GM10266 (cell line): ENCODE data around the gene SKP1.

Source experiments
- DNase-seq: peaks from one replicate; pipeline ENCODE4 v3.0.0; 2012; ENCODE audit errors: extremely low spot score
- CTCF ChIP-seq: IDR thresholded peaks from 2 replicates; pipeline ENCODE4 v1.5.1; 2012; ENCODE audit warnings: mild to moderate bottlenecking, low read depth; ENCODE audit not compliant: control insufficient read depth, insufficient read depth; ENCODE audit errors: missing control alignments

Gene SKP1

GRCh38 chr5:134145041-134145757 is 31.6 kb downstream of the SKP1 start:
- DNase-seq: no peak
- no peak for TF ChIP-seq CTCF

- no peak for DNase-seq
- TF ChIP-seq CTCF: no peak
Measured at GRCh38 chr5:134143944-134144941, 32.5 kb downstream of the SKP1 start.

- no peak for TF ChIP-seq CTCF
- no peak for DNase-seq
Measured at GRCh38 chr5:134143431-134143830, 33.3 kb downstream of the SKP1 start.

- no peak for DNase-seq
- TF ChIP-seq CTCF: no peak
Measured at GRCh38 chr5:134142806-134143205, 33.9 kb downstream of the SKP1 start.

- DNase-seq: no peak
- no peak for TF ChIP-seq CTCF
Measured at GRCh38 chr5:134142052-134142451, 34.7 kb downstream of the SKP1 start.

GRCh38 chr5:134141331-134142050 is 35.3 kb downstream of the SKP1 start:
- peak; percentile 46 for TF ChIP-seq CTCF
- DNase-seq: no peak
